UCSD-AML1 (cell line): ENCODE data around the gene SCAF11.
"Not testable (repeated sequence)": the region's sequence is repeated elsewhere in the genome, so short reads cannot be mapped to it uniquely, and the experiment has no call there.

ENCODE experiments used
- DNase-seq: peaks from one replicate; lab custom pipeline; 2025; ENCODE audit not compliant: unreplicated experiment; lab: John Stamatoyannopoulos, UW

Gene SCAF11, protein sequence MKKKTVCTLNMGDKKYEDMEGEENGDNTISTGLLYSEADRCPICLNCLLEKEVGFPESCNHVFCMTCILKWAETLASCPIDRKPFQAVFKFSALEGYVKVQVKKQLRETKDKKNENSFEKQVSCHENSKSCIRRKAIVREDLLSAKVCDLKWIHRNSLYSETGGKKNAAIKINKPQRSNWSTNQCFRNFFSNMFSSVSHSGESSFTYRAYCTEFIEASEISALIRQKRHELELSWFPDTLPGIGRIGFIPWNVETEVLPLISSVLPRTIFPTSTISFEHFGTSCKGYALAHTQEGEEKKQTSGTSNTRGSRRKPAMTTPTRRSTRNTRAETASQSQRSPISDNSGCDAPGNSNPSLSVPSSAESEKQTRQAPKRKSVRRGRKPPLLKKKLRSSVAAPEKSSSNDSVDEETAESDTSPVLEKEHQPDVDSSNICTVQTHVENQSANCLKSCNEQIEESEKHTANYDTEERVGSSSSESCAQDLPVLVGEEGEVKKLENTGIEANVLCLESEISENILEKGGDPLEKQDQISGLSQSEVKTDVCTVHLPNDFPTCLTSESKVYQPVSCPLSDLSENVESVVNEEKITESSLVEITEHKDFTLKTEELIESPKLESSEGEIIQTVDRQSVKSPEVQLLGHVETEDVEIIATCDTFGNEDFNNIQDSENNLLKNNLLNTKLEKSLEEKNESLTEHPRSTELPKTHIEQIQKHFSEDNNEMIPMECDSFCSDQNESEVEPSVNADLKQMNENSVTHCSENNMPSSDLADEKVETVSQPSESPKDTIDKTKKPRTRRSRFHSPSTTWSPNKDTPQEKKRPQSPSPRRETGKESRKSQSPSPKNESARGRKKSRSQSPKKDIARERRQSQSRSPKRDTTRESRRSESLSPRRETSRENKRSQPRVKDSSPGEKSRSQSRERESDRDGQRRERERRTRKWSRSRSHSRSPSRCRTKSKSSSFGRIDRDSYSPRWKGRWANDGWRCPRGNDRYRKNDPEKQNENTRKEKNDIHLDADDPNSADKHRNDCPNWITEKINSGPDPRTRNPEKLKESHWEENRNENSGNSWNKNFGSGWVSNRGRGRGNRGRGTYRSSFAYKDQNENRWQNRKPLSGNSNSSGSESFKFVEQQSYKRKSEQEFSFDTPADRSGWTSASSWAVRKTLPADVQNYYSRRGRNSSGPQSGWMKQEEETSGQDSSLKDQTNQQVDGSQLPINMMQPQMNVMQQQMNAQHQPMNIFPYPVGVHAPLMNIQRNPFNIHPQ (N-terminal part only)

DNA sequence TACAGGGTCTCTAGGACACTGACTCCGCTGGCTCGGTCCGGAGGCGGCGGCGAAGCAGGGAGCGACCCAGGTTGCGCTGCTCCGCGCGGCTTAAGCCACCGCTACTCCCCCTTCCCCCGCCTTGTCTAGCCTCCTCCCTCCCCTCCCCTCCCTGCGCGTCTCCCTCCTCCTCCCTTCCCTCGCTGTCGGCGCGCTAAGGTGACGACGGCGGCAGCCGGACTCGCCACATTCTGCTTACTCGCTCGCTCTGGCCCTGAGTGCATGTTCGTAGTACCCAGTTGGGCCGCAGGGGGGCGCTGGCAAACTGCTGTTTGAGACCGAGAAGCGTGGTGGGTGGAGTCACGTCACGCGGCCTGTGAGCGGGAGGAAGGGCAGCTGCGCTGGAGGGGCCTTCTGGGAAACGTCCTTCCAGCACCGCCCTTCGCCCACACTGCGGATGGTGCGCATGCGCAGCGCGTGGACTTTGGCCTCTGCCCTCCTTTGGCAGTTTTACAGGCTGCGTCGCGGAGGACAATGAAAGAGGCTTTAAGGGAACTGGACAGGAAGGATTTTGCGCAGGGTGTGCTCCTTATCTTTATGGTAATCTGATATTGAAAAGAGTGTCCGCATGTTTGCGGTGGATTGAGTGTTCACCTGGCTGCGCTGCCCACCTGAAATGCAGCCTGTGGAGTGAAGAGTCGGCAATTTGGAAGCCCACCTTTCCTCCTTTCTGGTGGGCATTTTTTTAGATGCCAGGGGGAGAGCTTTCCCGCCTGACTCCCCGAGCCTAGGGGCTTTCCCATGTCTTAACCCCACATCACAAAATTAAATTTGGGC, at the start of gene SCAF11:
Gene SCAF11 (minus strand): TSS at position 107 of the 816 bp plus-strand sequence. CDS start 26,407 bp downstream, outside the sequence.
- DNase-seq: peak; percentile 100

DNA sequence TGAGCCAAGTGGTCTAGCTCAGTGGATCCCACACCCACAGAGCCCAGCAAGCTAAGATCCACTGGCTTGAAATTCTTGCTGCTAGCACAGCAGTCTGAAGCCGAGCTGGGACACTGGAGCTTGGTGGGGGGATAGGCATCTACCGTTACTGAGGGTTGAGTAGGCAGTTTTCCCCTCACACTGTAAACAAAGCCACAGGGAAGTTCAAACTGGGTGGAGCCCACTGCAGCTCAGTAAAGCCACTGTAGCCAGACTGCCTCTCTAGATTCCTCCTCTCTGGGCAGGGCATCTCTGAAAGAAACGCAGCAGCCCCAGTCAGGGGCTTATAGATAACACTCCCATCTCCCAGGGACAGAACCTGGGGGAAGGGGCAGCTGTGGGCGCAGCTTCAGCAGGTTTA, 46.7 kb upstream of the SCAF11 start:
- not testable (repeated sequence) for DNase-seq

DNA sequence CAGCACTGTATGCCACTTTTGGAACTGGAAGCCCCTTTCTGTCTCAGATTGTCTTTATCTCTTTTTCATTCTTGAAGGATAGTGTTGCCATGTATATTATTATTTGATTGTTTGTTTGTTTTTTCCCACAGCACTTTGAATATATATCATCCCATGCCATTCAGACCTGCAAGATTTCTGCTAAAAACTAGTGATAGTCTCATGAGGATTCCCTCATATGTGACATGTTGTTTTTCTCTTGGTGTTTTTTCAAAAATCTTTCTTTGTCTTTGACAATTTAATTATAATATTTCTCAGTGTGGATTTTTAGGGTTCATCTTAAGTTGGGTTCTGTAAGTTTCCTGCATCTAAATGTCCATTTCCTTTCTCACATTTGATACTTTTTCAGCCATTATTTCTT, 36.8 kb upstream of the SCAF11 start:
- no peak for DNase-seq

DNA sequence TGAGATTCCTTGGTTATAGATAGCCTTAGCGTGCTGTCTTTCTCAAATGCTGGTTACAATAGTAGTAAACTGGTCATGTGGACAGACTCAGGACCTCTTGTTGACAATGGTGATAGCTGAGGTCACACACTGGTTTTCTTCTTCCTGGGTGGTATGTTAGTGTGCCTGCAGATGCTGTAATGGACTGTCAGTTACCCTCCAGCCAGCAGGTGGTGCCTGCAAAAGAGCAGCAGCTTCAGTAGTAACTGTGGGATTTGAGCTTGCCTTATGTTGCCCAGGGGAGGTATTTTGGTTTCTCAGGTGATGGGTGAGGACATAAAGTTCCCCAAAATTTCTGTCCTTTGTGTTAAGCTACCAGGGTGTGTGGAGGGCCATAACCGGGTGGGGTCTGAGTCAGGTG, 33.7 kb upstream of the SCAF11 start:
- no peak for DNase-seq

DNA sequence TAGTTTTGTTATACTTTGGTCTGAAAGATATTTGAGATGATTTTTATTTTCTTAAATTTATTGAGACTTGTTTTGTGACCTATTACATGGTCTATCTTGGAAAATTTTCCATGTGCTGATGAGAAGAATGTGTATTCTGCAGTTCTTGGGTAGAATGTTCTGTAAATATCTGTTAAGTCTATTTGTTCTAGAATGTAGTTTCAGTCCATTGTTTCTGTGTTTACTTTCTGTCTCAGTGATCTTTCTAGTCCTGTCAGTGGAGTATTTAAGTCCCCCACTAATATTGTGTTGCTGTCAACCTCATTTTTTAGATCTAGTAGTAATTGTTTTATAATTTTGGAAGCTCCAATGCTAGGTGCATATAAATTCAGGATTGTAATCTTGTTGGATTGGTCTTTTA, 30.4 kb upstream of the SCAF11 start:
- no peak for DNase-seq

DNA sequence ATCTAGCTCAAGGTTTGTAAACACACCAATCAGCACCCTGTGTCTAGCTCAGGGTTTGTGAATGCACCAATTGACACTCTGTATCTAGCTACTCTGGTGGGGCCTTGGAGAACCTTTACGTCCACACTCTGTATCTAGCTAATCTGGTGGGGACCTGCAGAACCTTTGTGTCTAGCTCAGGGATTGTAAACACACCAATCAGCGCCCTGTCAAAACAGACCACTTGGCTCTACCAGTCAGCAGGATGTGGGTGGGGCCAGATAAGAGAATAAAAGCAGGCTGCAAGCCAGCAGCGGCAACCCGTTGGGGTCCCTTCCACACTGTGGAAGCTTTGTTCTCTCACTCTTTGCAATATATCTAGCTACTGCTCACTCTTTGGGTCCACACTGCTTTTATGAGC, 28.3 kb upstream of the SCAF11 start:
- DNase-seq: not testable (repeated sequence)

DNA sequence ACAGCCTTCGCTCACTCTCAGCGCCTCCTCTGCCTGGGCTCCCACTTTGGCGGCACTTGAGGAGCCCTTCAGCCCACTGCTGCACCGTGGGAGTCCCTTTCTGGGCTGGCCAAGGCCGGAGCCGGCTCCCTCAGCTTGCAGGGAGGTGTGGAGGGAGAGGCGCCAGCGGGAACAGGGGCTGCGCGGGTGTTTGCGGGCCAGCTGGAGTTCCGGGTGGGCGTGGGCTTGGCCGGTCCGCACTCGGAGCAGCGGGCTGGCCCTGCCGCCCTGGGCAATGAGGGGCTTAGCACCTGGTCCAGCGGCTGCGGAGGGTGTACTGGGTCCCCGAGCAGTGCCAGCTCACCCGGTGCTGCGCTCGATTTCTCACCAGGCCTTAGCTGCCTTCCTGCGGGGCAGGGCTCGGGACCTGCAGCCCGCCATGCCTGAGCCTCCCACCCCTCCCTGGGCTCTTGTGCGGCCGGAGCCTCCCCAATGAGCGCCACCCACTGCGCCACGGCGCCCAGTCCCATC, 27.5 kb upstream of the SCAF11 start:
- not testable (repeated sequence) for DNase-seq

DNA sequence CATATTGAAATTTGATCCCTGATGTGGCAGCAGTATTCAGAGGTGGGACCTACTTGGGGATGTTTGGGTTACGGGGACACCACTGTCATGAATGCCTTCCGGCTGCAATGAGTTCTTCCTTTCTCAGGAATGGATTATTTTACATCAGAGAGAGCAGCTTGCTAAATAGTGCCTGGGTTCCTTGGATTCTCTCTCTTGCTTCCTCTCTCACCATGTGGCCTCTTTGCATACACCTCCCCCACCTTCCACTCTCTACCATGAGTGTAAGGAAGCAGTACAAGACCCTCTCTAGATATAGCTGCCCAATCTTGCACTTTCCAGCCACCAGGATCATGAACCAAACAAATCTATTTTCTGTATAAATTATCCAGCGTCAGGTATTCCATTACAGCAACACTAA, 15.4 kb upstream of the SCAF11 start:
- no peak for DNase-seq

DNA sequence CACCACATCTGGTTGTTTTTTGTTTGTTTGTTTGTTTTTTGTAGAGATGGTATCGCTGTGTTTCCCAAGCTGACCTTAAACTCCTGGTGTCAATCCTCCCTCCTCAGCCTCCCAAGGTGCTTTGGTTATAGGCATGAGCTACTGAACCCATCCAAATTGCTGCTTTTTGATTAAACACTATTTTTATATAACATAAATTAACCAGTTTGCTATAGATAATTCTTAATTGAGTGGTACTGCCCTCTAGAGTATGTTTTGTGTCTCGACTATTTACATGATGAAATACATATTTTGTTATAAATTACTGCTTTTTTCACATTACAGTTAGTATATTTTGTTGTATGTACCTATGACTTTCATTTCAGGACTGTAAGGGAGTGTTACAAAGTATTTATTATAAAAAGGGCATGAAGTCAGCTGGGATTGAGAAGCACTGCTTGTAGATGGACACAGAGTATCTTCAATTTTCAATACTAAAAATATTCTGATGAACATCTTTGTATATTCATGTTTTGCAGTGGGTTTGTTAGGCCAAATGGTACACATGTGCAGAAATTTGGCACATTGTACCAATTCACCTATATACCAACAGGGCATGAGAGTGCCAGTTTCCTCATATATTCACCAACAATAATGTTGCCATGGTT, 14.9 kb upstream of the SCAF11 start:
- no peak for DNase-seq

DNA sequence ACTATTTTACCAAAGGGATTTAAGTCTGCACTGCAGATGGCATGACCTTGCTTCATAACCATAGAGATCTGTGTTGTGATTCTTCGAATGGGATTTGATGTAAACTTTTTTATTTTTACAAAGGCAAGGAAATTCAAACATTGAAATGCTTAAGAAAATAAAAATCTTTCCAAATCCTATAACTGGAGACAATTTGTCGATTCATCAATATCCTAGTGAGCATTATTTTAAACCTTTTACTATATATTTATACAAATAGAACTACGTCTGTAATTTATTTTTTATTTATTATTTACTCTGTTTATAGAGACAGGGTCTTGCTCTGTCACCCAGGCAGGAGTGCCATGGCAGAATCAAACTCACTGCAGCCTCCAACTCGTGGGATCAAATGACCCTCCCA, 14.3 kb upstream of the SCAF11 start:
- DNase-seq: no peak

DNA sequence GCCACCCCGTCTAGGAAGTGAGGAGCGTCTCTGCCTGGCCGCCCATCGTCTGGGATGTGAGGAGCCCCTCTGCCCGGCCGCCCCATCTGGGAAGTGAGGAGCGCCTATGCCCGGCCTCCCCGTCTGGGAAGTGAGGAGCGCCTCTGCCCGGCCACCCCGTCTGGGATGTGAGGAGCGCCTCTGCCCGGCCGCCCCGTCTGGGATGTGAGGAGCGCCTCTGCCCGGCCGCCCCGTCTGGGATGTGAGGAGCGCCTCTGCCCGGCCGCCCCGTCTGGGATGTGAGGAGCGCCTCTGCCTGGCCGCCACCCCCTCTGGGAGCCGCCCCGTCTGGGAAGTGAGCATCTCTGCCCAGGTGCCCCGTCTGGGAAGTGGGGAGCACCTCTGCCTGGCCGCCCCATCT, 9.7 kb upstream of the SCAF11 start:
- DNase-seq: not testable (repeated sequence)

DNA sequence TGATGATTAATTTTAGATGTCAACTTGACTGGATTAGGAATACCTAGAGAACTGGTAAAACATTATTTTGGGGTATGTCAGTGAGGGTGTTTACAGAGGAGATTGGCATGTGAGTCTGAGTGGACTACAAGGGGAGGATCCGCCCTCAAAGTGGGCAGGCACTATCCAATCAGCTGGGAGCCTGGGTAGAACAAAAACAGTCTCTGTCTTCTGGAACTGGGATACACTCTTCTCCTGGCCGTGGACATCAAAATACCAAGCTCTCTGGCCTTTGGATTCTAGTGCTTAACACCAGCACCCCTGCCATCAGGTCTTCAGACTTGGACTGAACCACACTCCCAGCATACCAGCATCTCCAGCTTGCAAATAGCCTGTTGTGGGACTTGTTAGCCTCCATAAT, 4.4 kb upstream of the SCAF11 start:
- no peak for DNase-seq

DNA sequence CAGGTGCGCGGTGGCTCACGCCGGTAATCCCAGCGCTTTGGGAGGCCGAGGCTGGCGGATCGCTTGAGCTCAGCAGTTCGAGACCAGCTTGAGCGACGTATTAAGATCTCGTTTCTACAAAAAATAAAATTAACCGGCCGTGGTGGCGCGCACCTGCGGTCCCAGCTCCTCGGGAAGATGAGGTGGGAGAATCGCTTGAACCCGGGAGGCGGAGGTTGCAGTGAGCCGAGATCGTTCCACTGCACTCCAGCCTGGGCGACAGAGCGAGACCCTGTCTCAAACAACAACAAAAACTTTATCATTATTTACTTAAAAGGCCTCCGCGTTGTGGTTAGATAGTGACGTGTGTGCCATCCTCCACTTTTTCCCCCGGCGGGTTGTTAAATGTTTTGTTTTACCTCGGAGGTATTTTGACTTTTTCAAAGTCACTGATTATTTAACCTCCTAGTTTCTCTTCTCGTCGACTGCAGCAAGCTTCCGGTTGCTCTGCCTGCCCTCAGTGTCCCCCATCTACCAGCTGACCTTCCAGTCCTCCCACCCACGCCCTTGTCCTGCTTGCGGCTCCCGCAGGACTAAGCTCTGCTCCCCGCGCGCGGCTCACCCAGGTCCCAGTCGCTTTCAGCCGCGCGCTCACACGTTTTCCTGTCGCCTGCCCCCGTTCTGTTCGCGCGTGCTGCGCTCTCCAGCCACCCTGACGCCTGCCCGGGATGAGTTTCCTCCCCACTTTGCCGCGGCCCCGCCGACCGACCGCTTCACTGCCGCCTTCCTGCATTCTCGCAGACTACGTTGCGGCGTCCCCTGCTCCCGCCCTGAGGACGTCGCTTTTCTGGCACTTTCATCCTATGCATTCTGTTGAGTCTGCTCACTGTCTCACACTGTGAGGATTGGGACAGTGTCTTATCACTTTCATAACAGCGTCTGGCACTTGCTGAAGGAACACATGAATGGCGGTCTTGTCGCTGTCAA, 1.2 kb upstream of the SCAF11 start:
- peak; percentile 83 for DNase-seq

DNA sequence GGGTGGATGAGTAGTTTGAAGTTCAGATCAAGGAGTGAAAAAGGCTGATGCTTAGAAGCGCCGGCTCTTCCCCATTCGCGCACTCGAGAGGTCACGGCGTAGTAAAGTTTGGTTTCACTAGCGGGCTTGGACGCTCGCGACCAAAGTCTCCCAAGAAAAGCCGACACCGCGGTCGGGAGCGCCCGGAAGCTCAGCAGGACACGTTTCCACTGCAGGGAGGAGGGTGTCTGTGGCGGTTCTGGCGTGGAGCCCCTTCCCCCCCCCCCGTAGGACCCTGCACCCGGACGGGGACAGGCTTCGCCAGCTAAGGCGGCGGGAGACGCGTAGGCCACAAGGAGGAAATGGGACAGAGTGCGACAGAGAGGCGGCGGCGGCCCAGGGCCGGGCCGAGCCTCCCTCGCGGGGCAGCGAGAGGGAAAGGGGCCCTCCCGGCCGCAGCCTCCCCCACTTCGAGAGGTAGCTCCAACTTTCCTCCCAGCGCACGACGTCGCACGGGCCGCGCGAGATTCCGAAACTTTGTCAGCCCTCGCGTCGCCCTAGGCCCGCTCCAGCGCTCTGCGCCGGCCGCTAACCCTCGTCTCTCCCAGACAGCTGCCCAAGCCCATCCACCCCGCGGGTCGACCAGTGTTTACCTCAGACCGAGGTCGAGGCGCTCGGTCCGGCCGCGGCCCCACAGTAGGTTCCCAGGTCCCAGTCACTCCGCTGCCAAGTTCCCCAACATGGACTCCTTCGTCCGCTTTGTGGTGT, 480 bp downstream of the SCAF11 start:
- DNase-seq: peak; percentile 83

DNA sequence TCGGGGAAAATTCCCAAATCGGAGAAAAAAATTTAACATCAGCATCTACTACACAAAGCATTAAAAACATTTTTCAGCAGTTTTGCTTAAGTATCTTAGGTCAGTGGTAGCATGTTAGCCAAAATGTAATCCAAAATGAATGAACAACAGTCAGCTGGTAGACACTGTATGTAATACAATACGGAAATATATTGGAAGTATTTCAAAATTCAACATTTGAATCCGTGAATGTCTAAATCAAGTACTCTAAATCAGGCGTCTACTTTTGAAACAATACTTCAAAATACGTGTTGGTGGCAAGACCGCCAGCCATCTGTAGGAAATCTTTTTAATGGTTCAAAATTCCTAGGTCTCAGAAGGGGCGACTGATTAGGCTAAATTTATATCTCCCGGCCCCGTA, 1.1 kb downstream of the SCAF11 start:
- no peak for DNase-seq

DNA sequence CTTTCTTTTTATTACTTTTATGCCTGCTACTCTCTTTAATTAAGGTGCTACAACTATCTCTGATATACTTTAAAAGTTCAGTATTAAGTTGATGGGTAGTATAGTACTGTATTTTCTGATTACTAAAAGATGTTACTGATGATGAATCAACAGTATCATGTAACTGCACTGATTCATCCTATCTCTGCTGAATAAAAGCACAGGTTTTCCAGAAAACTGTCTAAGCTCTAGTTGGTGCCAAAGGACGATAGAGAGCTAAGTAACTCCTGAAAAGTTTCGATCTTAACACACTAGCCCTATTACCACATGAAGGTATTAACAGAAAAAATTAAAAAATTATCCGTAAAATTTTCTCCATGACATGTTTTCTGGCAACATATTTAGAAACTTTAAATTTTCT, 2.1 kb downstream of the SCAF11 start:
- DNase-seq: no peak

DNA sequence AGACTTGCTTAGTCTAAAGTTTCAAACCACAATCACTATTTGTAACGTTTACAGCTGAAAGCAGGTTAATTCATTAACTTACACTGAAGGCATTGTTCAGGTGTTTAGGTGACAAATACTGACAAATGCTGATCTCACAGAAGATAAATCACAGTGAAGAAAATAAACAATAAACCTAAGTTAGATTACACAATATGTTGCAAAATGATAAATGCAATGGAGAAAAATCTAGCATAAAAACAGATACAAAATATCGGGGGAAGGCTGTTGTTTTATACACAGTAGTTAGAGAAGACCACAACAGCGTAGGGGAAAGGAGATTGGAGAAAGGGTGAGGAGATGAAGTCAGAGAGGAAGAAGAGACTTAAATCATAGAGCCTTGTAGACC, 3.0 kb downstream of the SCAF11 start:
- DNase-seq: no peak
